ENCODE data around the gene PLET1. TPM values are rescaled to one million over a fixed set of nuclear protein-coding genes. Genes with fewer than 3 reads are reported as not detected.

The PLET1 gene
- total RNA-seq, 4 donors from 2014 or later: not detected

- no peak for DNase-seq (ENCODE audit: low spot score in 2 of 2)
- Histone ChIP-seq H3K36me3 (no peaks in the 10 kb centered on the region), H3K27me3 (no peaks in the 10 kb centered on the region), H3K27ac (no peak overlapping the region), H3K4me3 (no peak overlapping the region), H3K9me3 (no peaks in the 10 kb centered on the region), H3K4me1 (peaks cover 32% of the 10 kb centered on the region)
- TF ChIP-seq EP300 (IDR thresholded peaks at IDR 0.05) (no peak), CTCF (IDR thresholded peaks at IDR 0.05) (no peak), POLR2AphosphoS5 (IDR thresholded peaks at IDR 0.05) (no peak), POLR2A (IDR thresholded peaks at IDR 0.05) (no peak)
- 89% methylated on average over 5 of the region's 5 CpGs for WGBS
Measured at GRCh38 chr11:112223754-112224532, 36.7 kb downstream of the PLET1 start.

GRCh38 chr11:112223121-112223520, 37.5 kb downstream of the PLET1 start:
- no peak for DNase-seq (ENCODE audit: low spot score in 2 of 2)
- H3K27me3 ChIP-seq: no peaks in the 10 kb centered on the region
- no peak overlapping the region for H3K4me3 ChIP-seq
- peak overlapping the region; percentile 67 for H3K27ac ChIP-seq
- WGBS: 26% methylated on average over 1 of the region's 1 CpG
- peaks cover 30% of the 10 kb centered on the region for H3K4me1 ChIP-seq
- no peaks in the 10 kb centered on the region for H3K36me3 ChIP-seq
- H3K9me3 ChIP-seq: no peaks in the 10 kb centered on the region
- TF ChIP-seq EP300 (IDR thresholded peaks at IDR 0.05) (no peak), CTCF (IDR thresholded peaks at IDR 0.05) (no peak), POLR2A (IDR thresholded peaks at IDR 0.05) (no peak), POLR2AphosphoS5 (IDR thresholded peaks at IDR 0.05) (no peak)

GRCh38 chr11:112222303-112222702, 38.4 kb downstream of the PLET1 start:
- peaks cover 21% of the 10 kb centered on the region for H3K4me1 ChIP-seq
- no peak for DNase-seq (ENCODE audit: low spot score in 2 of 2)
- TF ChIP-seq EP300 (IDR thresholded peaks at IDR 0.05): no peak
- TF ChIP-seq POLR2AphosphoS5 (IDR thresholded peaks at IDR 0.05): no peak
- no peak for TF ChIP-seq CTCF (IDR thresholded peaks at IDR 0.05)
- no peak for TF ChIP-seq POLR2A (IDR thresholded peaks at IDR 0.05)
- no peaks in the 10 kb centered on the region for H3K27me3 ChIP-seq
- no peak overlapping the region for H3K4me3 ChIP-seq
- WGBS: 70% methylated on average over 3 of the region's 4 CpGs
- peak overlapping the region; percentile 67 for H3K27ac ChIP-seq
- H3K9me3 ChIP-seq: no peaks in the 10 kb centered on the region
- no peaks in the 10 kb centered on the region for H3K36me3 ChIP-seq

DNA sequence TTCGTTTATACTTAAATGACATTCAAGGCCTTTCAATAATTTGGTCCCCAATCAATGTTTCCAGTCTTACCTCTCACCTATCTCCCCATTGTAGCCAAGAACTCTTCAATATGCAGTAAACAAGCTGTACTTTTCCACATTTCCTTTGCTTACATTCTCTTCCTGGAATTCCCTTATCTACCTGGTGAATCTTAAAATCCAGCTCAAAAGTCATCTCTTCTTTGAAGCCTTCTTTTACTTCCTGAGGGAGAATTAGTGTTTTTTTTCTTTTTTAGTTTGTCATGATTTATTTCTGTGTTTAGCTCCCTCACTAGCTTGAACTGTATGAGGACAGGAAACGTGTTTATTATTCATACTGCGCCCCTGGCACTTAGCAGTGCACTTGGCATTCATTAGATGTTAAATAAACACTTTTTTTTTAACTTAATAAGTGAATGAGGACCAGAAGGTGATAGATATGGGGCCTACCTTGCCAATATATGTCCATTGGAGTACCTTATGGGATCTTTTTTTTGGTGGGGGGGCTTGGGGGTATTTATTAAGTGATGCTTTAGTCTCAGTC, 39.3 kb downstream of the PLET1 start:
- TF ChIP-seq EP300 (IDR thresholded peaks at IDR 0.05) (no peak), CTCF (IDR thresholded peaks at IDR 0.05) (no peak), POLR2AphosphoS5 (IDR thresholded peaks at IDR 0.05) (no peak), POLR2A (IDR thresholded peaks at IDR 0.05) (no peak)
- no peaks in the 10 kb centered on the region for H3K27me3 ChIP-seq
- no peak overlapping the region for H3K27ac ChIP-seq
- H3K4me1 ChIP-seq: peaks cover 17% of the 10 kb centered on the region
- WGBS: 38% methylated on average over 3 of the region's 3 CpGs
- no peak for DNase-seq (ENCODE audit: low spot score in 2 of 2)
- H3K4me3 ChIP-seq: no peak overlapping the region
- no peaks in the 10 kb centered on the region for H3K36me3 ChIP-seq
- no peaks in the 10 kb centered on the region for H3K9me3 ChIP-seq

- Histone ChIP-seq H3K27me3 (no peaks in the 10 kb centered on the region), H3K36me3 (no peaks in the 10 kb centered on the region), H3K4me3 (no peak overlapping the region), H3K27ac (no peak overlapping the region), H3K4me1 (peaks cover 13% of the 10 kb centered on the region), H3K9me3 (no peaks in the 10 kb centered on the region)
- DNase-seq (ENCODE audit: low spot score in 2 of 2): no peak
- no peak for TF ChIP-seq EP300 (IDR thresholded peaks at IDR 0.05)
- peak; percentile 63 to 80 for TF ChIP-seq CTCF (IDR thresholded peaks at IDR 0.05)
- 31% methylated on average over 7 of the region's 7 CpGs for WGBS
Measured at GRCh38 chr11:112219476-112220232, 41.0 kb downstream of the PLET1 start.

All from suprapubic skin (tissue), 4 donors.